Right lobe of liver (tissue), 4 donors: ENCODE measurements around the gene AP4E1.

Experiments used
- CTCF ChIP-seq, 4 donors: fragments of 200-600 bp in 3 of 4; fragments of 450-650 bp in 1 of 4; IDR thresholded peaks; one replicate each; pipeline versions ENCODE4 v1.5.1 to v1.8.0; 2016 to 2022; ENCODE audit warnings: antibody characterized with exemption in 4 of 4, mild to moderate bottlenecking in 2 of 4
- POLR2A ChIP-seq: fragments of 450-650 bp; IDR thresholded peaks from one replicate; pipeline ENCODE4 v1.6.1; 2017; ENCODE audit warnings: antibody characterized with exemption, mild to moderate bottlenecking
- donor health status: DM: no; HTN: no; CAD: no.
- donor health status: DM: no; HTN: no; CAD: no.
- donor health status: DM: no; HTN: yes; CAD: no.

- TF ChIP-seq POLR2A (no peak), CTCF (IDR thresholded peaks at IDR 0.05) (no peak)
Measured at GRCh38 chr15:51053571-51053970, 145.1 kb downstream of the AP4E1 start.
